Hematopoietic multipotent progenitor cell treated with erythropoietin and hydrocortisone succinate and interleukin-3 and kit ligand, for 15 days (in vitro differentiated cells): ENCODE measurements around the gene ERGIC1.
"Not testable (repeated sequence)": the region's sequence is repeated elsewhere in the genome, so short reads cannot be mapped to it uniquely, and the experiment has no call there.

Experiments
- DNase-seq: peaks from one replicate; pipeline ENCODE4 v3.0.0-alpha.2; 2015; ENCODE audit warnings: low spot score

ERGIC1 gene, protein sequence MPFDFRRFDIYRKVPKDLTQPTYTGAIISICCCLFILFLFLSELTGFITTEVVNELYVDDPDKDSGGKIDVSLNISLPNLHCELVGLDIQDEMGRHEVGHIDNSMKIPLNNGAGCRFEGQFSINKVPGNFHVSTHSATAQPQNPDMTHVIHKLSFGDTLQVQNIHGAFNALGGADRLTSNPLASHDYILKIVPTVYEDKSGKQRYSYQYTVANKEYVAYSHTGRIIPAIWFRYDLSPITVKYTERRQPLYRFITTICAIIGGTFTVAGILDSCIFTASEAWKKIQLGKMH

DNA sequence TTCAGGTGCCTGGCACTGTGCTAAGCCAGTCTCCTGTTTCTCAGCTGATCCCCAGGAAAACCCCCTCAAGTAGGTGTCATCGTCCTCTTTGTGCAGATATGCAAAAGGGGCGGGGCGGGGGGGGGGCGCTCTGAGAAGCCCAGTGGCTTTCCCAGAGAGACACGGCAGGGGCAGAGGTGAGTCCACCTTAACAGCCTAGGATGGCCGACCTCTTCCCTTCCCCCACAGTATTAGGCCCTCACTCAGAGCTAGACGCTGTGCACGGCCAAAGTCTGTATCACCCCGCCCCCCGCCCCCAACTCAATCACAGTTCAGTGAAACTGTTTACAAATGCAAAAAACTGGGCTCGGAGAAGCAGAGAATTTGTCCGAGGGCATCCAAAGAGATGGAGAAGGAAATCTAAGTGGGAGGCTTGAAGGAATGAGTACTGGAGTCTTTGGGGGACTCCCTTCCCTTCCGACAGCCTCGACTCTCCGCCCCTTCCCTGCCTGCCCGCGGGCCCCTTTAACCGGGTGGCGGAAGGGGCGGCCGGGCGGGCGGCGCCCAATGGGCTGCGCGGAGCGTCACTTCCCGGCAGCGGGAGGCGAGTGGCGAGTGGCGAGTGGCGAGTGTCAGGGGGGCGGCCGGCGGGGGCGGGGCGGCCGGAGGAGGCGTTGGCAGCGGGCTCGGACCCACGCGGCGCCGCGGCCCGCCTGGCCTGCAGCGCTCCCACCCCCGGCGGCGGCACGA lies at the start of gene ERGIC1:
ERGIC1 (plus strand) TSS at position 566 of the 729 bp plus-strand sequence; CDS start at position 729, 163 bp downstream.
- peak; percentile 52 for DNase-seq

DNA sequence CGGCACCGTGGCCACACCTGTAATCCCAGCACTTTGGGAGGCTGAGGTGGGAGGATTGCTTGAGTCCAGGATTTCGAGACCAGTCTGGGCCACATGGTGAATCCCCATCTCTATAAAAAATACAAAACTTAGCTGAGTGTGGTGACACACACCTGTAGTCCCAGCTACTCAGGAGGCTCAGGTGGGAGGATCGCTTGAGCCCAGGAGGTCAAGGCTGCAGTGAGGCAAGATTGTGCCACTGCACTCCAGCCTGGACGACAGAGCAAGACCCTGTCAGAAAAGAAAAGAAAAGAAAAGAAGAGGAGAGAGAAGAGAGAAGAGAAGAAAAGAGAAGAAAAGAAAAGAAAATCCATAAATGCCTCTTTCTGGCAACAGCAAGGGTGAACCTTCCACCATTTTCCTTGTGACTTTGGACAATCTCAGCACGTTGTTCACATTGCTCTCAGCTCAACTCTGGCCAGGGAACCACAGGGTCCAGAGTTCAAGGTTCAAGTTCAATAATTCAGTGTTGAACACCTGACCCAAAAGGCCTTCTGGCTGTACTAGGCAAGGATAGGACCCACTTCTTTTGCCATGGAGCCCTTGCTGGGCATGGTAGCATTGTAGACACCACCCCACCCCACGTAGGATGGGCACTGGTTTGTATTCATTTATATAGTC lies 48.5 kb upstream of the ERGIC1 start:
- DNase-seq: no peak

DNA sequence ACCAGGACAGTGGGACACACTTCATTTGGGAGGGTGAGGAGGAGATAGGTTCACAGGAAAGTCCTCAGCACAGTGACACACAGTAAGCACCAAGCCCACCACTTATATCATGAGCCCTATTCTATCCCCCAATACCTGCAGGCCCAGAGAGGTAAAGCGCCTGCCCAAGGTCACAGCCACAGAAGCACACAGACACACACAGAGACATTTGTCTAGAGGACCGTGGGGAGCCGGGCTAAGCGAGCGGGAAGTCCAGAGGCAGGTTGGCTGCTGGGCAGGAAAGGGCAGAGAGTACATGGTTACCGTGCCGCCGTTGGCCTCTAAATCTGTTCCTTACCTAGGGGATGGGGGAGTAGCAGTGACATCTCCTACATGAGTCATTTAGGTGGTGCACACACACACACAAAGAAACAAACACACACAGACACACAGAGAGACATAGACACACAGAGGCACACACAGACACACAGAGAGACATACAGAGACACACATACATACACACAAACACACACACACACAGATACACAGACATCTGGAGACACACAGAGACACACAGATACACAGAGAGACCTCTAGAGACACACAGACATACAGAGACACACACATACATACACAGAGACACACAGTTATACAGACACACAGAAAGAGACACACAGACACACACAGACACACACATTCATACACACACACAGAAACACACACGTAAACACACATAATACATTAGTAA lies 47.2 kb upstream of the ERGIC1 start:
- DNase-seq: no peak

DNA sequence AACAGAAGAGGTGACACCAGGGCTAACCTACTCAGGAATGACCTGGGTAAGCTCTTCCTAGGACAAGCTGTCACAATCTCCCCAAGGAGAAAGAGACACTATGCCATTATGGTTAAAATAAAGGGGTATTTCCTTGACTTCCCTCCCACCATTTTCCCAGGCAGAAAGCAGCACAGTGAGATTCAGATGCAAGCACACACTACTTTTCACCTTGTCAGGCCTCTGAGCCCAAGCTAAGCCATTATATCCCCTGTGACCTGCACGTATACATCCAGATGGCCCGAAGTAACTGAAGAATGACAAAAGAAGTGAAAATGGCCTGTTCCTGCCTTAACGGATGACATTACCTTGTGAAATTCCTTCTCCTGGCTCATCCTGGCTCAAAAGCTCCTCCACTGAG lies 46.5 kb upstream of the ERGIC1 start:
- not testable (repeated sequence) for DNase-seq

DNA sequence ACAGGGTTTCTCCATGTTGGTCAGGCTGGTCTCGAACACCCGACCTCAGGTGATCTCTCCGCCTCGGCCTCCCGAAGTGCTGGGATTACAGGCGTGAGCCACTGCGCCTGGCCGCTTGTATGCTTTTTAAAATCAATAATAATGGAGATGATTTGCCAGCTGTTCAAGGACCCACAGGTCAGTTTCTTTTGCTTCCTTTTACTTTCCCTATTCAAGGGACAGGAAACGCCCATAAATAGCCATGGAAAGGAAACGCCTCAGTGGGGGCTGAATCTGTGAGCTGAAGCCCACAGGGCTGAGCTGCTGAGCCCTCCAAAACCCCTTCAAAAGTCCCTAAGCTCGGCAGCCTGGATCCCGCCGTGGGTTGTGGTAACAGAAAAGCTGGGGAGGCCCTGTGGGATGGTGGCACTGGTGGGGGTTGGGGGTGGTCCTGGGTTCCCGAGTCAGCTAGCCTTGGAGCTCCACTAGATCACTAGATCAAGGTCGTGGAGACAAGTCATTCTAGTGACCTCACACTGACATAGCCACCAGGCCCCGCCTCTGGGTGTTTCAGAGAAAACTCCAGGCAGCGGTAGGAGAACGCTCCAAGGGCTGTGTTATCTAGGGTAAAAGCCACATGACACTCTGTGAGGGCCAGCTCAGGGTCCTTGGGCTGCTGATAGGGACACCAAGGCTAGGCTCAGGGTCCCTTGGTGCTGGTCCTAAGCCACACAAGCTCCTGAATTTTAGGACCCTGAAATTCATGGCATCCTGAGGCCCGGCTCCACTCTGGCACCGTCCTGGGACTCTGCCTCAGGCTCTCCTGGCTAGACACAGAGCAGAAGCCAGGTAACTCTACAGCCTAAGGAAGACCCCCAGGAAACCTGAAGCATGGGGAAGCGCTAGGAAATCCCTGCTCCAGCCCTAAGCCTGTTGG lies 45.0 kb upstream of the ERGIC1 start:
- peak; percentile 91 for DNase-seq

DNA sequence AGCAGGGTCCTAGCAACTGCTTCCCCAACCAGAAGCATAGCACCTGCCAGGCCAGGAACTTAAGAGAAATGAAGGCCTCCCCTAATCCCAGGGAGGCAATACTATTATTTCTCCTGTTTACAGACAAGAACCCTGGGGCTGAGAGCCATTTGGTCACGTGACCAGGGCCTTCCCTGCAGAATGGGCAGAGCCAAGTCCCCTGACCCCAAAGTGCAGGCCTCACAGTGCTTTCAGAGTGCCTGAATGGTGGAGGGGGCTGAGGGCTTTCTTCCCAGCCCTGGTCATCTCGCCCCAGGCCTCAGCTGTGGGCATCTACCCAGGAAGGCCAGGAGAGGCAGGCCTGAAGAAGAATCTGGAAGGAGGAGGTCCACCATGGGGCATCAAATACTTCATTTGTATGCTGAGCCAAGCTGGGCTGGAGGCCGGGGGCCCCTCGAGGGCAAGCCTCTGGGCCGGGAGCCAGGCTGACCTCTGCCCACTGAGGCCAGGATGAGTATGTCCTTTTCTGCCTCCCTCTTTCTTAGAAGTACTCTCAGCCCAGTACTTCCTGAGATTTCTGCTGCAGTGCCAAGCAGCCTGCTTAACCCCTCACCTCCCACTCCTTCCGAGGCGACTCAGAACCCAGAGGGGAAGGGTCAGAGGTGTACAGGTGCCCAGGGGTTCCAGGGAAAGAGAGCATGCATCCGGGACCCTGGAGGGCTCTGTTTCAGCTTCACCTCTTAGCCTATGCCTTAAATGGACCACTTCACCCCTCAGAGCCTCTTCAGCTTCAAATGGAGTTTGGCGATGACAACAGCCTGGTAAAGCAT lies 44.2 kb upstream of the ERGIC1 start:
- no peak for DNase-seq

DNA sequence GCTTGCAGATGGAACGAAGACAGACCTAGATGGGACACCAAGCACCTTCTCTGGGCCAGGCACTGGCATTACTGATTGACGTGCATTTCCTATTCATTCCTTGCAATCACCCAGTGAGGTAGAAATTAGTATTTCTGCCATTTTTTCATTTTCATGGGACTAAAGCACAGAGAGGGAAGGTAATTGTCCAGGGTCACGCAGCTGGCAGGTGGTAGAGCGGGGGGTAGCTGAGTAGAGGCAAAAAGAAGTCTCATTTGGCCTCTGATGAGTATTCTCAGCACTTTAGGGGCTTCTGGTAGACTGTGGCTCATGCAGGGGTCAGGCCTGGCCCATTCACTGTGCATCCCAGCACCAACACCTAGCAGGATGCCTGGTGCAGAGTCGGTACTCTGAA lies 43.6 kb upstream of the ERGIC1 start:
- no peak for DNase-seq

DNA sequence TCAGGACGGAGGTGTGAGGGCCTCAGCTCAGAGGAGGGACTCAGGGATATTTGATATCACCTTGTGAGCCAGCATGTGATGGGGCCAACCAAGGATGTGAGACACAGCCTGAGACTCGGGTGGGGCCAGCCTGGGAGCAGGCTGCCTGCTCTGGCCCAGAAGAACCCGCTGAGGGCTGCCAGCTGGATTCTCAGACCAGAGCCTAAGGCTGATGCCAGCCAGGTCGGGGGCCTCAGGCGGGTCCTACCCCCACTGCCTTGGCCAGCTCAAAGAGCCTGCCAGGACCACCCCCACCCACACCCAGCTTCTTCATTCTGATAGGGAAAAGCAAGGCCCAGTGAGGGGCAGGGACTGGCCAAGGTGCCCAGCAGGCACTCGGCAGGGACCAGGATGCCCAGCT lies 42.8 kb upstream of the ERGIC1 start:
- no peak for DNase-seq

DNA sequence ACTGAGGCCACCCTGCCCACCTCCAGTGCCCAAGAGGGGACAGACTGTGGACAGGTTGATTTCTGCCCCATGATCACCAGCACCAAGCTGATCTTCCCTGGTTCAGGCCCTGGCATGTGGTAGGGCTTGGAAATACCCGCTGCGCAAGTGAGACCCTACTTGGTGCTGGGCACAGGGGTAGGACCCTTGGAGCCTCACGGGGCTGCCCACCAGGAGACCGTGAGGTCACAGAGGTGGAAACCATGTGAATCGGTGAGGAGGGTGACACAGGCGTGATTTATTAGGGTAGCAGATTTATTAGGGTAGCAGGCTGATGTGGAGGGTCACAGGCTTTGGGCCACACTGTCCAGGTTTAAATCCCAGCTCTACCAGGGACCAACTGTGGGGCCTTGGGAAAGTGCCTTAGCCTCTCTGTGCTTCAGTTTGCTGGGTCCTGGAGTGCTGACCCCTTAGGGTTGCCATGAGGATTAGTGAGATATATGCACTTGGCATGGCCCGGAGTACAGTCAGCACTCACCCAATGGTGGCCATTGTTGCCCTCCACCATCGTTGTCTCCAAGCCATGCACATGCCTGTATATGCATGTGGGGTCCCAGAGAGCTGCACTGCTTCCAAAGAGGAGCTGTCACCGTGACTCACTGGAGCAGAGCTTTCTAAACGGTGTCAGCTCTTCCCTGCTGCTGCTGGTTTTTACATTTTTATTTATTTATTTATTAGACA lies 42.2 kb upstream of the ERGIC1 start:
- no peak for DNase-seq

DNA sequence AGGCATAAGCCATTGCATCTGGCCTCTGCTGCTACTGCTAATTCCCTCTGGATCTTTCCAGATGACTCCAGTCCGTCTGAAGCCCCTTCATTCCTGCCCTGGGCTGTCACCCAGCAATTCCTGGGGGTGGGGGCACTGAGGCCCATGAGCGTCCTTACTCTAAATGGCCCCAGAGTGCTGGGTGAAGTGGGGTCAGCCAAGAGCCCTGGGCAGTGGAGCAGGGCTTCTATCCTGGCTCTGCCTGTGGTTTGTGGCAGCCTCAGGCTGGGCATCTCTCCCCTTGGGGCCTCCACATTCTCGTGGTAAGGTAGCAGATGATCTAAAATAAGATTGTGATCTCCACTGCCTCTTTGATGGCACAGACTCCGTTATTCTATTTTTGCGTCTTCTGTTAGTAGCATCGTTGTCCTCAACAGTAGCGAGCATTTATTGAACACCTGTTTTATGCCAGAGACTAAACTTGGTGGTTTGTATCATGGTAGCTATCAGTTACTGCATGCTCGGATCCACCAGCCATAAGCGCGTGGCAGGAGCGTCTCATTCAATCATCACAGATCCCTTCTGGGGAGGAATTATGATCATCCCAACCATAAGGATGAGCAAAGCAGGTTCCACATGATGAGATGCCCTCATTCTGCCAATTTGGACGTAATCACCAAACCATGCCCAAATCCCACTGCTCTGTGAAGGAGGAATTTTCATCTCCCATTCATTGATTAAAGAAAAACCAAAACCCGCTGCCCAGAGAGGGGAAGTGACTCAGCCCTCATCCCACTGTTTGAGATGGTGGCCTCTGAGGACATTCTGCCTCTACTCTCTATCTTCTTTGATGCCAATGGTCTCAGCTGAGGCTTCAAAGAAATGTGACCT lies 41.1 kb upstream of the ERGIC1 start:
- no peak for DNase-seq

DNA sequence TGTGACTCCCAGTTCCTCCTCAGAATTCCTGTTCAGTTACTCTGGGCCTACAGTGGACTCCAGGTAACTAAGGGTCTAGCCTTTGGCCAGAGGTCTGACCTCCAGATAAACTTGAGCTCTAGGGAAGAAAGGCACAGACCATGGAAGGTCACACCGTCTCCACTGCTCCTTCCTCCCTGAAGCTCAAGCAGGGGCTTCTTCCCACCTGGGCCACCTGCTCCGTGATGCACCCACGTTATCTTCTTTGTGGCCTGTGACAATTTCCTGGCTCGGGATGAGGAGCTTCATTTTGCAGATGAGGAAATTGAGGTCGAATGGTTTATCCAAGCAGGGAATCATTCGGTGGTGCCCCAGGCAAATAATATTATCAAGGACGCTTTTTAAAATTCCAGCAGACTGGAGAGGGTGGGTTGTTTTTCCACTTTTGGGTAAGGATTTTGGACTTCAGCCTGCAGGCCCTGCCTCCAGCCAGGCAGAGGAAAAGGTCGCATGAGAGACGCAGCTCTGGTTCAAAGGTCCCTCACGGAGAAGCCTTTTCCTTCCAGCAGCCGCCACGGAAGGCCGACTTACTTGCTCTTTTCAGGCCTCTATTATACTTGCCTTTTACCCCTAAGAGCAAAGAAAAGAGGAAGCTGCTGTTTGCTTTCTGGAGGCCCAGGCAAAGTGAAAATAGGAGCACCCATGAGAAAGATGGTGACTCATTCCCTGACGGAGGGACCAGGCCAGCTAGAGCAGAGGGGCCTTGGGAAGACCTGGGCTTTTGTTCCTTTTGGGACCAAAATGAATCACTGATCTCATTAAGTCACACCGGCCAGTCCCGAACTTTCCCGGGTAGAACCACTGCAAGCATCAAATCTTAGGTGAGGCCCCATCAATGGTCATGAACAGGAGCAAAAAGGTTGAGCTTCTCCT lies 40.2 kb upstream of the ERGIC1 start:
- DNase-seq: no peak

DNA sequence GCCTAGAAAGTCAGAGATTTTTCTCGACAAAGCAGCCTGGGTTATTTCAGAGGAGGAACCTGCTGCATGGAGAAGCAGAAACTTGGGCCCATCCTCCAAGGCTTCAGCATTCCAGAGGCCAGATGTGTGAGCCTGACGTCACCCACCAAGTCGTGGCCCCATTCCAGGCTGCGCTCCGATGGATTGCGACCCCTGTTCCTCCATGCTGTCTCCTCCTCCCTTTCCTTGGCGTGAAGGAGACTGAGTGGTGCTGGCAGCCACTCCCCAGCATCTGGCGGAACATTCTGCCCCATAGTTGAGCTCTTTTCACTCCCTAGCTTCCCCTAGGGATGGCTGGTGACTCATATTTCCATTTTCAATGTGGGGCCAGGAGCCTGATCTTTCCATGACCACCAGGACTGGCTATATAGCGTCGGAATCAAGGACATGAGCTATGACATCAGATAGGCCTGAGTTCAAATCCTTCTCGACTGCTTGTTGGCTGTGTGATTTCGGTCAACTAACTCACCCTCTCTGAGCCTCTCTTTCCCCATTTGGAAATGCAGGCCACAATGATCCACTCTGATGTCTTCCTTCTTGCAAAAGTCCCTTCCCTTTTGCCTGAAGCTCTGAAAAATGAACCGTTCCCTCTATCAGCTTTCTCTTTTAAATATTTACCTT lies 38.6 kb upstream of the ERGIC1 start:
- no peak for DNase-seq

DNA sequence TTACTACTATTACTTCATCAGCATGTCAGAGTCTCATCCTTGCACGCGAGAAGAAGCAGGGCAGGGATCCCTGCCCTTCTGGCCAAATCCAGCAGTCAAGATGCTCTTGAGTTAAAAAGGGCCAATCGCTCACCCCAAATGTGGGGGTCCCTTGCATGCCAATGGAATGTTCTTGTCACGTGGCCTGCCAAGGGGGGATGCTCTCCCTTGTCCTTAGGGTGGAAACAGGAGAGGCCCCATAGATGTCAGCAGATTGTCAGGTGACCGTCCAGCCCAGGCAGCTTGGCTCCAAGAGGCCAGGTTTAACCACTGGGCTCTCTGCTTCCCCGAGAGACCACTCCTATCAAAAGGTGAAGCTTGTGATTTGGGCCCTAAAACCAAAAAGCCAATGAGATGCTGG lies 37.7 kb upstream of the ERGIC1 start:
- no peak for DNase-seq

DNA sequence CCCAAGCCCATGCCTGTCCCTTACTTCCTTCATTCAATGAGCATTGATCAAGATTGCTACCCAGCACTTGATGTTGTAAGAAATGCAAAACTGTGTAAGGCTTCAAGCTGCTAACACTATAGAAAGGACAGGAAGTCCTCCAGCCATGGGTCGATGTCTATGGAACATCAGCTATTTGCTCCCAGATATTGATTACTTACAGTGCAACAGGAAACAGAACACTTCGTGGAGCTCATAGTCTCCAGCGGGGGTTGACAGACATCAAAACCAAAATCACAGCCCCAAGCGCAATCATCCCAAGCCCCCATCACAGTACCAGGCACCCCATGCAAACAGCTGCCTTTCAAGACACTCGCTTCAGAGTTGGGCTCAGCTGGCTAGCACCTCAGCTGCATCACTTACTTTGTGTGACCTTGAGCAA lies 36.3 kb upstream of the ERGIC1 start:
- DNase-seq: no peak

DNA sequence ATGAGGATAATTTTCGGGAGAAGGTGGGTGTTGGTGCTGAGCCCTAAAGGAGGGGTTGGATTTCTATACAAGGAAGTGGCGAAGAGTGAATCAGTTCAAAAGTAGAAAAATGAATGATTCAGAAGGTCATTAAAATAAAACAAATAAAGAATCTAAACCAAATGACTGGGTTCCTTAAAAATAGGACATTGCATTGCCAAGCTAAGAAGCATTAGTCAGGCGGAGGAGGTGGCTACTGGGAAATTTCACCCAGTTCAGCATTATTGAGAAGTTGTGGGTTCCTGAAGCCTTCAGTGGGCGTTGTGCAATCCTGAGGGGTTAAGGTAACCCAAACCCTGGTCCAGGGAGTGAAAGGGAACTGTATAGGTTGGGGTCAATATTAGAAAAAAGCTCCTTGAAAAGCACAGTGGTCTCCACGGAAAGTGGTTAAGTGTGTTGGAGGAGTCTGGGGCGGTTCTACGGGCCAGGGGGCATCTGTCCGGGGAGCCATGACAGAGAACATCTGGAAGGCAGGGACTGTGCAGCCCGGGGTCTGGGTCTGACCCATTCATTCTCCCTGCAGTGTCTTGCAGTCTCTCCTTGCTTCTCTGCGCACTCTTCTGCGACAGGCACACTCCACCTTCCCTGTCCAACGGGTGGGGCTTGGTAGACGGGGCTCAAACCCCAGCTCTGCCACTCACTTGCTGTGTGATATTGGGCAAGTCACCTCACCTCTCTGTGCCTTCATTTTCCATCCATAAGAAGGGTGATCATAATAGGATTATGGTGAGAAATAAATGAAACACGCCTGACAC lies 35.4 kb upstream of the ERGIC1 start:
- DNase-seq: no peak

DNA sequence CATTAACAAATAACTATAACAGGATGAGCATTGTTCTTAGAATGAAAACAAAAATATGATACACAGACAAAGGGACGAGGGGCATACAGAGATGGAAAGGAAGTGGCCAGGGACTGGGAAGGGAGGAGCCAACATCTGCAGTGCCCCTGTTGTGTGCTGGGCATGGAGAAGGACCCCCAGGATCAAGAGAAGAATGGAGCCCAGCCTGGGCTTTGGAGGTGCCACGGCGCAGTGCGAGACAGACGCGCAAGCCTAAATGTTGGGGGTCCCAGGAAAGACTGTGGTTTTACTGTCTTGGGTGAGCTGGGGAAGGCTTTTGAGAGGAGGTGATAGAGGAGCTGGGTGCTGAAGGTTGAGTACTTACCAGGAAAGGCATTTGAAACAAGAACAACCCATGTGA lies 34.6 kb upstream of the ERGIC1 start:
- no peak for DNase-seq
